ENCODE measurements around the gene GRIK1. TPM values are rescaled to one million over a fixed set of nuclear protein-coding genes. Genes with fewer than 3 reads are reported as not detected.

The GRIK1 gene
- total RNA-seq, 1 donor, result not detected

- Histone ChIP-seq H3K27me3 (ENCODE audit: insufficient read depth, low read length) (no peaks in the 10 kb centered on the region), H3K4me1 (ENCODE audit: insufficient read depth, low read length) (no peaks in the 10 kb centered on the region), H3K4me3 (ENCODE audit: low read length) (no peak overlapping the region), H3K9me3 (ENCODE audit: low read depth, low read length) (no peaks in the 10 kb centered on the region)
Measured at GRCh38 chr21:29827236-29827635, 112.6 kb downstream of the GRIK1 start.

- Histone ChIP-seq H3K4me3 (ENCODE audit: low read length) (no peak overlapping the region), H3K9me3 (ENCODE audit: low read depth, low read length) (no peaks in the 10 kb centered on the region), H3K27me3 (ENCODE audit: insufficient read depth, low read length) (no peaks in the 10 kb centered on the region), H3K4me1 (ENCODE audit: insufficient read depth, low read length) (no peaks in the 10 kb centered on the region)
Measured at GRCh38 chr21:29826386-29826785, 113.4 kb downstream of the GRIK1 start.

- no peak overlapping the region for H3K4me3 ChIP-seq (ENCODE audit: low read length)
- no peaks in the 10 kb centered on the region for H3K27me3 ChIP-seq (ENCODE audit: insufficient read depth, low read length)
- no peaks in the 10 kb centered on the region for H3K4me1 ChIP-seq (ENCODE audit: insufficient read depth, low read length)
- no peaks in the 10 kb centered on the region for H3K9me3 ChIP-seq (ENCODE audit: low read depth, low read length)
Measured at GRCh38 chr21:29825936-29826335, 113.9 kb downstream of the GRIK1 start.

GRCh38 chr21:29825345-29825744, 114.5 kb downstream of the GRIK1 start:
- Histone ChIP-seq H3K27me3 (ENCODE audit: insufficient read depth, low read length) (no peaks in the 10 kb centered on the region), H3K4me1 (ENCODE audit: insufficient read depth, low read length) (no peaks in the 10 kb centered on the region), H3K9me3 (ENCODE audit: low read depth, low read length) (no peaks in the 10 kb centered on the region), H3K4me3 (ENCODE audit: low read length) (no peak overlapping the region)

GRCh38 chr21:29822064-29822463, 117.7 kb downstream of the GRIK1 start:
- no peaks in the 10 kb centered on the region for H3K9me3 ChIP-seq (ENCODE audit: low read depth, low read length)
- H3K4me3 ChIP-seq (ENCODE audit: low read length), result no peak overlapping the region
- no peaks in the 10 kb centered on the region for H3K4me1 ChIP-seq (ENCODE audit: insufficient read depth, low read length)
- no peaks in the 10 kb centered on the region for H3K27me3 ChIP-seq (ENCODE audit: insufficient read depth, low read length)

GRCh38 chr21:29821230-29821629, 118.6 kb downstream of the GRIK1 start:
- Histone ChIP-seq H3K27me3 (ENCODE audit: insufficient read depth, low read length) (no peaks in the 10 kb centered on the region), H3K4me3 (ENCODE audit: low read length) (no peak overlapping the region), H3K9me3 (ENCODE audit: low read depth, low read length) (no peaks in the 10 kb centered on the region), H3K4me1 (ENCODE audit: insufficient read depth, low read length) (no peaks in the 10 kb centered on the region)

GRCh38 chr21:29819675-29820326, 120.0 kb downstream of the GRIK1 start:
- no peaks in the 10 kb centered on the region for H3K27me3 ChIP-seq (ENCODE audit: insufficient read depth, low read length)
- no peak overlapping the region for H3K4me3 ChIP-seq (ENCODE audit: low read length)
- H3K9me3 ChIP-seq (ENCODE audit: low read depth, low read length), result no peaks in the 10 kb centered on the region
- H3K4me1 ChIP-seq (ENCODE audit: insufficient read depth, low read length), result no peaks in the 10 kb centered on the region

GRCh38 chr21:29818383-29818921, 121.3 kb downstream of the GRIK1 start:
- Histone ChIP-seq H3K4me3 (ENCODE audit: low read length) (no peak overlapping the region), H3K9me3 (ENCODE audit: low read depth, low read length) (no peaks in the 10 kb centered on the region), H3K27me3 (ENCODE audit: insufficient read depth, low read length) (no peaks in the 10 kb centered on the region), H3K4me1 (ENCODE audit: insufficient read depth, low read length) (no peaks in the 10 kb centered on the region)

GRCh38 chr21:29817450-29817849, 122.3 kb downstream of the GRIK1 start:
- no peaks in the 10 kb centered on the region for H3K27me3 ChIP-seq (ENCODE audit: insufficient read depth, low read length)
- H3K9me3 ChIP-seq (ENCODE audit: low read depth, low read length), result no peaks in the 10 kb centered on the region
- H3K4me1 ChIP-seq (ENCODE audit: insufficient read depth, low read length), result no peaks in the 10 kb centered on the region
- H3K4me3 ChIP-seq (ENCODE audit: low read length), result no peak overlapping the region

- no peaks in the 10 kb centered on the region for H3K9me3 ChIP-seq (ENCODE audit: low read depth, low read length)
- H3K4me1 ChIP-seq (ENCODE audit: insufficient read depth, low read length), result no peaks in the 10 kb centered on the region
- H3K4me3 ChIP-seq (ENCODE audit: low read length), result no peak overlapping the region
- no peaks in the 10 kb centered on the region for H3K27me3 ChIP-seq (ENCODE audit: insufficient read depth, low read length)
Measured at GRCh38 chr21:29812947-29813346, 126.8 kb downstream of the GRIK1 start.

GRCh38 chr21:29810871-29811270, 128.9 kb downstream of the GRIK1 start:
- Histone ChIP-seq H3K9me3 (ENCODE audit: low read depth, low read length) (no peaks in the 10 kb centered on the region), H3K4me1 (ENCODE audit: insufficient read depth, low read length) (no peaks in the 10 kb centered on the region), H3K4me3 (ENCODE audit: low read length) (no peak overlapping the region), H3K27me3 (ENCODE audit: insufficient read depth, low read length) (no peaks in the 10 kb centered on the region)

- no peak overlapping the region for H3K4me3 ChIP-seq (ENCODE audit: low read length)
- no peaks in the 10 kb centered on the region for H3K4me1 ChIP-seq (ENCODE audit: insufficient read depth, low read length)
Measured at GRCh38 chr21:29808153-29808552, 131.6 kb downstream of the GRIK1 start.

GRCh38 chr21:29805105-29805504, 134.7 kb downstream of the GRIK1 start:
- H3K4me3 ChIP-seq (ENCODE audit: low read length), result no peak overlapping the region
- H3K4me1 ChIP-seq (ENCODE audit: insufficient read depth, low read length), result no peaks in the 10 kb centered on the region
- H3K27me3 ChIP-seq (ENCODE audit: insufficient read depth, low read length), result no peaks in the 10 kb centered on the region
- H3K9me3 ChIP-seq (ENCODE audit: low read depth, low read length), result no peaks in the 10 kb centered on the region

More at GRCh38 chr21:29808153-29808552, 131.6 kb downstream of the GRIK1 start:
- H3K9me3 ChIP-seq (ENCODE audit: low read depth, low read length), result no peaks in the 10 kb centered on the region
- no peaks in the 10 kb centered on the region for H3K27me3 ChIP-seq (ENCODE audit: insufficient read depth, low read length)

- no peak overlapping the region for H3K4me3 ChIP-seq (ENCODE audit: low read length)
- H3K4me1 ChIP-seq (ENCODE audit: insufficient read depth, low read length), result no peaks in the 10 kb centered on the region
- H3K9me3 ChIP-seq (ENCODE audit: low read depth, low read length), result no peaks in the 10 kb centered on the region
Measured at GRCh38 chr21:29803191-29803590, 136.6 kb downstream of the GRIK1 start.

GRCh38 chr21:29801122-29801521, 138.7 kb downstream of the GRIK1 start:
- Histone ChIP-seq H3K4me3 (ENCODE audit: low read length) (no peak overlapping the region), H3K9me3 (ENCODE audit: low read depth, low read length) (no peaks in the 10 kb centered on the region), H3K4me1 (ENCODE audit: insufficient read depth, low read length) (no peaks in the 10 kb centered on the region), H3K27me3 (ENCODE audit: insufficient read depth, low read length) (no peaks in the 10 kb centered on the region)

More at GRCh38 chr21:29803191-29803590, 136.6 kb downstream of the GRIK1 start:
- no peaks in the 10 kb centered on the region for H3K27me3 ChIP-seq (ENCODE audit: insufficient read depth, low read length)

GRCh38 chr21:29800056-29800455, 139.7 kb downstream of the GRIK1 start:
- H3K9me3 ChIP-seq (ENCODE audit: low read depth, low read length), result no peaks in the 10 kb centered on the region
- no peak overlapping the region for H3K4me3 ChIP-seq (ENCODE audit: low read length)
- no peaks in the 10 kb centered on the region for H3K4me1 ChIP-seq (ENCODE audit: insufficient read depth, low read length)
- H3K27me3 ChIP-seq (ENCODE audit: insufficient read depth, low read length), result no peaks in the 10 kb centered on the region
